Measurements from ENCODE around the gene PRRC2B. TPM values are rescaled to one million over a fixed set of nuclear protein-coding genes. Genes with fewer than 3 reads are reported as not detected.
A peak's percentile ranks its signal among the peaks of the same experiment; 100 is the strongest.

The PRRC2B gene
- total RNA-seq, 2 experiments from 2014 or later, result 242 to 293 TPM

- H3K9me3 Mint-ChIP-seq (ENCODE audit: low read depth), result no peaks in the 10 kb centered on the region
- H3K27me3 Mint-ChIP-seq, result no peaks in the 10 kb centered on the region
- H3K27ac Mint-ChIP-seq, result no peak overlapping the region
- peaks cover 2% of the 10 kb centered on the region for H3K4me1 Mint-ChIP-seq
- CTCF ChIA-PET, result interaction anchor here (1.3 to 1.6 kb wide), 2 partner anchors 102 to 124 kb away, joined by 3 to 5 read pairs; no protein-coding TSS in a partner anchor
- peaks cover 50% of the 10 kb centered on the region for H3K36me3 Mint-ChIP-seq
- no peak for ATAC-seq
- H3K4me3 Mint-ChIP-seq, result no peak overlapping the region
- DNase-seq, result no peak
These were observed 80.8 kb downstream of the PRRC2B start for GRCh38 chr9:131474711-131475110.

GRCh38 chr9:131475111-131475955 is 81.4 kb downstream of the PRRC2B start:
- Mint-ChIP-seq H3K4me3 (no peak overlapping the region), H3K27ac (no peak overlapping the region), H3K36me3 (peaks cover 47% of the 10 kb centered on the region), H3K9me3 (ENCODE audit: low read depth) (no peaks in the 10 kb centered on the region), H3K4me1 (peaks cover 2% of the 10 kb centered on the region), H3K27me3 (no peaks in the 10 kb centered on the region)
- DNase-seq, result no peak
- CTCF ChIA-PET, result interaction anchor here (1.2 to 3.4 kb wide), 4 partner anchors 102 to 125 kb away, joined by 3 to 19 read pairs (median 4); no protein-coding TSS in a partner anchor
- no peak for ATAC-seq

GRCh38 chr9:131475956-131476776 is 82.3 kb downstream of the PRRC2B start:
- no peak for DNase-seq
- peaks cover 2% of the 10 kb centered on the region for H3K4me1 Mint-ChIP-seq
- H3K27ac Mint-ChIP-seq, result no peak overlapping the region
- H3K4me3 Mint-ChIP-seq, result no peak overlapping the region
- ATAC-seq, result no peak
- H3K9me3 Mint-ChIP-seq (ENCODE audit: low read depth), result no peaks in the 10 kb centered on the region
- H3K27me3 Mint-ChIP-seq, result no peaks in the 10 kb centered on the region
- CTCF ChIA-PET, result interaction anchor here (0.7 to 3.4 kb wide), 4 partner anchors 78 to 126 kb away, joined by 3 to 19 read pairs (median 6); no protein-coding TSS in a partner anchor
- peaks cover 40% of the 10 kb centered on the region for H3K36me3 Mint-ChIP-seq

GRCh38 chr9:131476777-131477345 is 83.0 kb downstream of the PRRC2B start:
- no peak for ATAC-seq
- Mint-ChIP-seq H3K9me3 (ENCODE audit: low read depth) (no peaks in the 10 kb centered on the region), H3K27me3 (no peaks in the 10 kb centered on the region), H3K36me3 (peaks cover 37% of the 10 kb centered on the region), H3K4me3 (no peak overlapping the region), H3K27ac (no peak overlapping the region), H3K4me1 (peaks cover 2% of the 10 kb centered on the region)
- CTCF ChIA-PET, result interaction anchor here (0.7 to 3.4 kb wide), 5 partner anchors 13 to 127 kb away, joined by 3 to 19 read pairs (median 3); no protein-coding TSS in a partner anchor
- no peak for DNase-seq

- Mint-ChIP-seq H3K4me3 (no peak overlapping the region), H3K36me3 (peaks cover 39% of the 10 kb centered on the region), H3K9me3 (ENCODE audit: low read depth) (no peaks in the 10 kb centered on the region), H3K27ac (no peak overlapping the region), H3K4me1 (peaks cover 2% of the 10 kb centered on the region), H3K27me3 (no peaks in the 10 kb centered on the region)
- CTCF ChIA-PET, result interaction anchor here (0.6 to 3.4 kb wide), 7 partner anchors 10 to 127 kb away, joined by 3 to 19 read pairs (median 3); no protein-coding TSS in a partner anchor
- DNase-seq (no peak), ATAC-seq (no peak)
These were observed 83.5 kb downstream of the PRRC2B start for GRCh38 chr9:131477367-131477766.

GRCh38 chr9:131477816-131478419 is 84.0 kb downstream of the PRRC2B start:
- Mint-ChIP-seq H3K36me3 (peaks cover 38% of the 10 kb centered on the region), H3K9me3 (ENCODE audit: low read depth) (no peaks in the 10 kb centered on the region)
- no peak for ATAC-seq

GRCh38 chr9:131478421-131478868 is 84.6 kb downstream of the PRRC2B start:
- no peaks in the 10 kb centered on the region for H3K9me3 Mint-ChIP-seq (ENCODE audit: low read depth)
- DNase-seq (peak; percentile 65), ATAC-seq (no peak)
- H3K36me3 Mint-ChIP-seq, result peaks cover 39% of the 10 kb centered on the region
- CTCF ChIA-PET, result interaction anchor here (1.0 to 3.4 kb wide), 8 partner anchors 14 to 128 kb away, joined by 3 to 19 read pairs (median 5); no protein-coding TSS in a partner anchor
- H3K4me1 Mint-ChIP-seq, result peaks cover 2% of the 10 kb centered on the region
- H3K4me3 Mint-ChIP-seq, result no peak overlapping the region
- H3K27me3 Mint-ChIP-seq, result no peaks in the 10 kb centered on the region
- no peak overlapping the region for H3K27ac Mint-ChIP-seq

More at GRCh38 chr9:131477816-131478419, 84.0 kb downstream of the PRRC2B start:
- CTCF ChIA-PET, result interaction anchor here (0.6 to 3.4 kb wide), 7 partner anchors 11 to 128 kb away, joined by 3 to 19 read pairs (median 3); no protein-coding TSS in a partner anchor
- Mint-ChIP-seq H3K4me3 (no peak overlapping the region), H3K4me1 (peaks cover 2% of the 10 kb centered on the region), H3K27me3 (no peaks in the 10 kb centered on the region), H3K27ac (no peak overlapping the region)
- no peak for DNase-seq

- H3K27me3 Mint-ChIP-seq, result no peaks in the 10 kb centered on the region
- no peak overlapping the region for H3K4me3 Mint-ChIP-seq
- no peak overlapping the region for H3K27ac Mint-ChIP-seq
- no peak for DNase-seq
- no peak for ATAC-seq
- peaks cover 2% of the 10 kb centered on the region for H3K4me1 Mint-ChIP-seq
- no peaks in the 10 kb centered on the region for H3K9me3 Mint-ChIP-seq (ENCODE audit: low read depth)
- CTCF ChIA-PET, result interaction anchor here (0.6 to 3.1 kb wide), 7 partner anchors 19 to 129 kb away, joined by 3 to 15 read pairs (median 4); no protein-coding TSS in a partner anchor
- H3K36me3 Mint-ChIP-seq, result peaks cover 42% of the 10 kb centered on the region
These were observed 85.0 kb downstream of the PRRC2B start for GRCh38 chr9:131478911-131479310.

- DNase-seq, result no peak
- no peak overlapping the region for H3K4me3 Mint-ChIP-seq
- H3K36me3 Mint-ChIP-seq, result peaks cover 43% of the 10 kb centered on the region
- peaks cover 2% of the 10 kb centered on the region for H3K4me1 Mint-ChIP-seq
- H3K27me3 Mint-ChIP-seq, result no peaks in the 10 kb centered on the region
- H3K27ac Mint-ChIP-seq, result no peak overlapping the region
- CTCF ChIA-PET, result interaction anchor here (0.5 to 3.1 kb wide), 8 partner anchors 20 to 296 kb away, joined by 3 to 15 read pairs (median 5); no protein-coding TSS in a partner anchor
- no peaks in the 10 kb centered on the region for H3K9me3 Mint-ChIP-seq (ENCODE audit: low read depth)
- no peak for ATAC-seq
These were observed 86.4 kb downstream of the PRRC2B start for GRCh38 chr9:131480258-131480657.

GRCh38 chr9:131481441-131482342 is 87.8 kb downstream of the PRRC2B start:
- H3K27ac Mint-ChIP-seq, result no peak overlapping the region

GRCh38 chr9:131482343-131483006 is 88.6 kb downstream of the PRRC2B start:
- H3K27ac Mint-ChIP-seq, result no peak overlapping the region
- peaks cover 2% of the 10 kb centered on the region for H3K4me1 Mint-ChIP-seq
- ATAC-seq (no peak), DNase-seq (no peak)
- no peaks in the 10 kb centered on the region for H3K9me3 Mint-ChIP-seq (ENCODE audit: low read depth)
- CTCF ChIA-PET, result interaction anchor here (0.5 to 0.6 kb wide), 2 partner anchors 63 to 103 kb away, joined by 3 to 4 read pairs; partner anchors contain the start of gene PRRT1B
- no peak overlapping the region for H3K4me3 Mint-ChIP-seq
- H3K27me3 Mint-ChIP-seq, result no peaks in the 10 kb centered on the region
- H3K36me3 Mint-ChIP-seq, result peaks cover 56% of the 10 kb centered on the region

More at GRCh38 chr9:131481441-131482342, 87.8 kb downstream of the PRRC2B start:
- CTCF ChIA-PET, result interaction anchor here (0.5 to 3.1 kb wide), 6 partner anchors 18 to 132 kb away, joined by 3 to 12 read pairs (median 5); partner anchors contain the start of gene PRRT1B
- no peaks in the 10 kb centered on the region for H3K27me3 Mint-ChIP-seq
- no peaks in the 10 kb centered on the region for H3K9me3 Mint-ChIP-seq (ENCODE audit: low read depth)
- peaks cover 52% of the 10 kb centered on the region for H3K36me3 Mint-ChIP-seq
- no peak overlapping the region for H3K4me3 Mint-ChIP-seq
- ATAC-seq, result no peak
- peaks cover 2% of the 10 kb centered on the region for H3K4me1 Mint-ChIP-seq
- DNase-seq, result no peak
